ENCODE measurements around the gene PCDHGC3. TPM values are rescaled to one million over a fixed set of nuclear protein-coding genes. Genes with fewer than 3 reads are reported as not detected.
A peak's percentile ranks its signal among the peaks of the same experiment; 100 is the strongest.

Gene PCDHGC3
- total and polyA plus RNA-seq, 2 of the 8 experiments (the other 6 are each of a cell fraction or from before 2014, with no cell fraction given), result 4.7 to 18.6 TPM

DNA sequence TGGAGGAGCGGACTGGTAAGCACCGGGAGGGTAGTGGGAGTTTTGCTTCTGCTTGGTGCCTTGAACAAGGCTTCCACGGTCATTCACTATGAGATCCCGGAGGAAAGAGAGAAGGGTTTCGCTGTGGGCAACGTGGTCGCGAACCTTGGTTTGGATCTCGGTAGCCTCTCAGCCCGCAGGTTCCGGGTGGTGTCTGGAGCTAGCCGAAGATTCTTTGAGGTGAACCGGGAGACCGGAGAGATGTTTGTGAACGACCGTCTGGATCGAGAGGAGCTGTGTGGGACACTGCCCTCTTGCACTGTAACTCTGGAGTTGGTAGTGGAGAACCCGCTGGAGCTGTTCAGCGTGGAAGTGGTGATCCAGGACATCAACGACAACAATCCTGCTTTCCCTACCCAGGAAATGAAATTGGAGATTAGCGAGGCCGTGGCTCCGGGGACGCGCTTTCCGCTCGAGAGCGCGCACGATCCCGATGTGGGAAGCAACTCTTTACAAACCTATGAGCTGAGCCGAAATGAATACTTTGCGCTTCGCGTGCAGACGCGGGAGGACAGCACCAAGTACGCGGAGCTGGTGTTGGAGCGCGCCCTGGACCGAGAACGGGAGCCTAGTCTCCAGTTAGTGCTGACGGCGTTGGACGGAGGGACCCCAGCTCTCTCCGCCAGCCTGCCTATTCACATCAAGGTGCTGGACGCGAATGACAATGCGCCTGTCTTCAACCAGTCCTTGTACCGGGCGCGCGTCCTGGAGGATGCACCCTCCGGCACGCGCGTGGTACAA, 556 bp downstream of the PCDHGC3 start:
- Histone ChIP-seq H2BK12ac (ENCODE audit: low read depth, low read length) (no peak overlapping the region), H3K4me1 (replicated peaks in 1 of 4; ENCODE audit: control insufficient read depth in 3 of 4, insufficient read depth in 4 of 4, low read length in 3 of 4) (peaks cover 0 to 5% (median 3%) of the 10 kb centered on the region in 4 experiments; a peak in 4 of 7 replicates), H2BK20ac (ENCODE audit: low read length) (no peak overlapping the region), H3K9ac (replicated peaks in 1 of 4; ENCODE audit: extremely low read depth in 1 of 4, low read depth in 3 of 4, low read length in 3 of 4) (peak overlapping the region; percentile 27 to 74 (median 53)), H3K4ac (replicated peaks; ENCODE audit: insufficient read length, low read depth, low read length) (no peak overlapping the region), H3K79me2 (ENCODE audit: control insufficient read depth in 1 of 2, insufficient read depth in 2 of 2, low read length in 2 of 2) (no peaks in the 10 kb centered on the region), H3K23me2 (ENCODE audit: low read depth, low read length) (no peaks in the 10 kb centered on the region; the same call in 1 of the 2 replicates), H3K27me3 (replicated peaks in 1 of 4; ENCODE audit: control insufficient read depth in 3 of 4, extremely low read depth in 1 of 4, insufficient read depth in 3 of 4, low read length in 3 of 4) (peaks cover 11 to 24% (median 23%) of the 10 kb centered on the region in 4 experiments), H3K56ac (replicated peaks; ENCODE audit: insufficient read length, low read depth, low read length) (no peak overlapping the region), H3K4me2 (ENCODE audit: insufficient read depth in 1 of 2, low read depth in 2 of 2, low read length in 2 of 2) (peak overlapping the region; percentile 98 to 100), H4K91ac (replicated peaks; ENCODE audit: insufficient read length, low read length) (no peak overlapping the region), H2BK120ac (replicated peaks; ENCODE audit: low read depth, low read length) (no peak overlapping the region), H2BK5ac (ENCODE audit: low read depth, low read length) (no peak overlapping the region), H2AK5ac (ENCODE audit: low read depth, low read length) (no peak overlapping the region), H4K5ac (ENCODE audit: insufficient read length, low read depth, low read length) (no peak overlapping the region), H3K27ac (ENCODE audit: low read depth, low read length) (no peak overlapping the region), H3K14ac (ENCODE audit: insufficient read length) (no peak overlapping the region), H4K20me1 (replicated peaks in 1 of 2; ENCODE audit: control insufficient read depth in 1 of 2, insufficient read depth in 2 of 2, low read length in 2 of 2) (peaks cover 0 to 14% of the 10 kb centered on the region in 2 experiments), H4K8ac (ENCODE audit: extremely low read depth, insufficient read depth, low read length) (peak overlapping the region; percentile 69; the same call in 1 of the 2 replicates), H3K36me3 (ENCODE audit: control insufficient read depth in 2 of 4, insufficient read depth in 4 of 4, low read length in 3 of 4) (no peaks in the 10 kb centered on the region), H3K9me3 (ENCODE audit: insufficient read depth in 2 of 2, low read depth in 1 of 2, low read length in 1 of 2) (no peaks in the 10 kb centered on the region), H3K18ac (ENCODE audit: extremely low read depth, low read length) (no peak overlapping the region; the same call in 1 of the 2 replicates), H2AFZ (ENCODE audit: low read length) (peak overlapping the region; percentile 53), H3K79me1 (ENCODE audit: low read depth, low read length) (no peaks in the 10 kb centered on the region), H2BK15ac (ENCODE audit: low read length) (no peak overlapping the region), H3K4me3 (ENCODE audit: extremely low read depth in 1 of 4, insufficient read depth in 2 of 4, low read depth in 3 of 4, low read length in 4 of 4) (peak overlapping the region; percentile 68 to 85 (median 74)), H3K23ac (ENCODE audit: insufficient read length) (no peak overlapping the region)
- WGBS, 2 experiments (ENCODE audit: extremely low coverage in 1 of 2, insufficient coverage in 1 of 2, insufficient read length in 1 of 2, insufficient replicate concordance in 2 of 2, low coverage in 1 of 2, low lambda C conversion rate in 2 of 2, missing lambda C conversion rate in 1 of 2), result 9% methylated on average over 58 of the region's 58 CpGs; no CpG with 5 or more reads in 1 of the 2 experiments
- POLR2A ChIA-PET (ENCODE audit: partially characterized antibody), result interaction anchor here (1.4 to 1.9 kb wide), 3 partner anchors 9 to 156 kb away, joined by 4 to 8 read pairs (median 6); partner anchors contain the start of gene TAF7
- DNase-seq (ENCODE audit: low read depth in 1 of 2, low spot score in 2 of 2), result peak in 1 of 2 experiments; percentile 75
- FAIRE-seq, result no peak
- CTCF ChIA-PET (ENCODE audit: partially characterized antibody), result interaction anchor here (0.7 to 8.6 kb wide), 19 partner anchors 14 to 267 kb away, joined by 3 to 218 read pairs (median 4); partner anchors contain the start of genes PCDHB12, PCDHGA10, PCDHGA12 and PCDHGA8
- TF ChIP-seq CHD2 (IDR thresholded peaks at IDR 0.05; ENCODE audit: low read length) (no peak), ASH2L (IDR thresholded peaks at IDR 0.05; ENCODE audit: low read length) (peak; percentile 51), JUND (IDR thresholded peaks at IDR 0.05; ENCODE audit: low read length) (no peak), SAP30 (IDR thresholded peaks at IDR 0.05; ENCODE audit: insufficient read depth, insufficient replicate concordance, low read length) (peak; percentile 46), EP300 (IDR thresholded peaks at IDR 0.05; ENCODE audit: borderline replicate concordance in 1 of 2, low read depth in 2 of 2, low read length in 2 of 2) (no peak), SUZ12 (IDR thresholded peaks at IDR 0.05; ENCODE audit: low read length) (peak; percentile 71; the same call in 1 of the 2 replicates)
- TF ChIP-seq, protein P1, sequence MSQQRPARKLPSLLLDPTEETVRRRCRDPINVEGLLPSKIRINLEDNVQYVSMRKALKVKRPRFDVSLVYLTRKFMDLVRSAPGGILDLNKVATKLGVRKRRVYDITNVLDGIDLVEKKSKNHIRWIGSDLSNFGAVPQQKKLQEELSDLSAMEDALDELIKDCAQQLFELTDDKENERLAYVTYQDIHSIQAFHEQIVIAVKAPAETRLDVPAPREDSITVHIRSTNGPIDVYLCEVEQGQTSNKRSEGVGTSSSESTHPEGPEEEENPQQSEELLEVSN (IDR thresholded peaks at IDR 0.05), result peak; percentile 11
